Ovary (tissue), 3 donors: ENCODE results near the gene ANKRD65.

ENCODE experiments used
- EP300 ChIP-seq: sonication (generic); formaldehyde crosslinking; IDR thresholded peaks from one replicate; pipeline ENCODE4 v1.6.1; 2017; ENCODE audit warnings: antibody characterized with exemption
- POLR2A ChIP-seq: fragments of 450-650 bp; IDR thresholded peaks from one replicate; pipeline ENCODE4 v1.6.1; 2017; ENCODE audit warnings: antibody characterized with exemption, mild to moderate bottlenecking, moderate library complexity
- TF ChIP-seq, protein P1 (sequence below), 3 donors: fragments of 450-650 bp in 2 of 3; fragments of 200-600 bp in 1 of 3; IDR thresholded peaks; one replicate each; pipeline versions ENCODE4 v1.5.1 to v1.8.0; 2016 to 2022; ENCODE audit warnings: antibody characterized with exemption in 3 of 3, mild to moderate bottlenecking in 1 of 3
- donor health status: DM: no; HTN: no; CAD: no.

DNA sequence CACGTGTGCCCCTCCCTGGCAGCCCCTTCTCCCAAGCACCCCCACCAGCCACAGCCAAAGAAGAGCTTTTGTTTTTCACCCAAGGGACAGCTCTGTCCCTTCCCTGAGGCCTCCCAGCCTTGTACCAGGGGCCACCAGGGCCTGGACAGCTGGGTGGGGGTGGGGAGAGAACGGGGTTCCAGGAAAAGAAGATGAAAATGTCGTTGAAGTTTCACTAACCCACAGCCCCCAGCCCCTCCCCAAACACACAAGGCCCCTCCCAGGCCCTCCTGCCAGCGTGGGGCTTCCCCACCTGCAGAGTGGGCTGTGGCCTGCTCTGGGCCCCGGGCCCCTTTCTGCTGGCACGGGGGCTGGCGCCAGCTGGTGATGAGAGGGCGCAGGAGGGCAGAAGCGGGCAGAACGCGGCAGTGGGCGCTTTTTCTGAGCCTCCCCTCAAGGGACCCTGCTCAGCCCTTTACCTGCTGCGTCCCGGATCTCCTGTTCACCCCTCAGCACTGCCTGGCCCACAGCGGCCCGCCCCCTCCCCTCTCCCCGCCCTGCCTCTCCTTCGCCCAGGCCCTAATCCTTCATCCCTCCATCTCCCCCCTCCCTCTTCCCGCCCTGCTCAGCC lies 5.5 kb upstream of the ANKRD65 start:
- TF ChIP-seq, protein P1, sequence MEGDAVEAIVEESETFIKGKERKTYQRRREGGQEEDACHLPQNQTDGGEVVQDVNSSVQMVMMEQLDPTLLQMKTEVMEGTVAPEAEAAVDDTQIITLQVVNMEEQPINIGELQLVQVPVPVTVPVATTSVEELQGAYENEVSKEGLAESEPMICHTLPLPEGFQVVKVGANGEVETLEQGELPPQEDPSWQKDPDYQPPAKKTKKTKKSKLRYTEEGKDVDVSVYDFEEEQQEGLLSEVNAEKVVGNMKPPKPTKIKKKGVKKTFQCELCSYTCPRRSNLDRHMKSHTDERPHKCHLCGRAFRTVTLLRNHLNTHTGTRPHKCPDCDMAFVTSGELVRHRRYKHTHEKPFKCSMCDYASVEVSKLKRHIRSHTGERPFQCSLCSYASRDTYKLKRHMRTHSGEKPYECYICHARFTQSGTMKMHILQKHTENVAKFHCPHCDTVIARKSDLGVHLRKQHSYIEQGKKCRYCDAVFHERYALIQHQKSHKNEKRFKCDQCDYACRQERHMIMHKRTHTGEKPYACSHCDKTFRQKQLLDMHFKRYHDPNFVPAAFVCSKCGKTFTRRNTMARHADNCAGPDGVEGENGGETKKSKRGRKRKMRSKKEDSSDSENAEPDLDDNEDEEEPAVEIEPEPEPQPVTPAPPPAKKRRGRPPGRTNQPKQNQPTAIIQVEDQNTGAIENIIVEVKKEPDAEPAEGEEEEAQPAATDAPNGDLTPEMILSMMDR (IDR thresholded peaks at IDR 0.05): no peak
- TF ChIP-seq EP300 (no peak), POLR2A (no peak)
